ENCODE measurements around the gene SLC25A45. TPM values are rescaled to one million over a fixed set of nuclear protein-coding genes. Genes with fewer than 3 reads are reported as not detected.

Gene SLC25A45
- total RNA-seq, 2 experiments from 2014 or later: 19.4 to 19.8 TPM

DNA sequence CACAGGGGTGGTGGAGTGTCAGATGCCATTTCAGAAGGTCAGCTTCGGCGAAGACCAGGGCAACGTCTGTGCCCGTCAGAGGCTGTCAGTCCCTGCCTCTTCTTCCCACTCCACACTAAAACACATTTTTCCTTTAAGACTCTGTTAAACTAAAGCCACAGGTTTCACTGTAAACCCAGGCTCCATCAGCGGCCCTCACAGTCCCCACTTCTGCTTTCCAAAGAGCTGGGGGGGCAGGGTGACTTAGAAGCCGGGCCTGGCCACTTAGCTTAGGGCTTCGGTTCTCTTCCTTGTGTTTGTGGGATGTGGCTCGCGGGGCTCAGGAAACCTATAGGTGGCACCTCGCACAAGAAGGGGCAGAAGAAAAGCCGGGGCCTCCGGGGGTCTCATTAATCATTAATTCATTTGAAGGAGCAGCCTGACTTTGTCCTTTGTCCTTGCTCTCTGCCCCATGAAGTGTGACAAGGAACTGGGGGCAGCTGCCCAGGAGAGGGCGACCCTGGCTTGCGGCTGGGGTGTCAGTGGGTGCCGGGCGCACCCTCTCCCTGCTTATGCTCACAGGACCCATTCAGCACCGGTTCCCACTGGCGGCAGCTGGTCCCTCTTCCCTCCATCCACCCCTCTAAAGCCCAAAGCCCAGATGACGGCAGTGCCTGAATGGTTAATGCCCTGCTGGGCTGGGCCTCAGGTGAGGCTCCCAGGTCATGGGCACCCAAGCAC is 4.1 kb downstream of the SLC25A45 start:
- H3K27me3 Mint-ChIP-seq: no peaks in the 10 kb centered on the region

DNA sequence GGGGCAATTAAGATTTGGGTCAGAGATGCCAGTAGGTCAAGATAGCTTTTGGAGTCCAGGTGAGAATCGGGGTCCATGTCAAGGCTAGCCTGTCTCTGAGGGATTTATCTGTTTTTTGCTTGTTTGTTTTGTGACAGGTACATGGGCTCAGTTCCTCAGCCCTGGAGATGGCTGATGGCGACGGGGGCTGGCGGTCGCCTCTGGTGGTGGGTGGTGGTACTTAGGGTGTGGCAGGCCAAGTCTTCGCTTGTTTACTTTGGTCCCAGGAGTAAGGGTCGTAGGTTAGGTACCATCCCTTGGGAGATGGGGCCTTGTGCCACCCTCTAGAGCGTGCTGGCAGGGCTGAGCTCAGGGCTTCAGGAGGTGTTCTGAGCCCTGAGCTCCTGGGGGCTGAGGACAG is 4.7 kb downstream of the SLC25A45 start:
- Mint-ChIP-seq H3K4me1 (peaks cover 21% of the 10 kb centered on the region), H3K27ac (no peak overlapping the region), H3K27me3 (no peaks in the 10 kb centered on the region), H3K9me3 (no peaks in the 10 kb centered on the region), H3K4me3 (no peak overlapping the region), H3K36me3 (ENCODE audit: low read depth) (no peaks in the 10 kb centered on the region)
- no peak for DNase-seq
- ChIA-PET CTCF (interaction anchor here (1.6 kb wide), 1 partner anchor 102 kb away, joined by 3 read pairs; no protein-coding TSS in a partner anchor), POLR2A (interaction anchor here (1.0 to 21.7 kb wide), 3 partner anchors 9 to 125 kb away, joined by 5 to 501 read pairs (median 443); partner anchors contain the start of genes MALAT1 and NEAT1)

More for the DNA sequence above, 4.1 kb downstream of the SLC25A45 start:
- H3K27ac Mint-ChIP-seq: no peak overlapping the region
- DNase-seq: no peak
- ChIA-PET CTCF (interaction anchor here (1.6 kb wide), 1 partner anchor 102 kb away, joined by 3 read pairs; no protein-coding TSS in a partner anchor), POLR2A (interaction anchor here (1.0 to 21.7 kb wide), 4 partner anchors 9 to 124 kb away, joined by 3 to 501 read pairs (median 224); partner anchors contain the start of genes DPF2, MALAT1 and NEAT1)
- H3K9me3 Mint-ChIP-seq: no peaks in the 10 kb centered on the region
- H3K4me1 Mint-ChIP-seq: peaks cover 27% of the 10 kb centered on the region
- H3K36me3 Mint-ChIP-seq (ENCODE audit: low read depth): no peaks in the 10 kb centered on the region
- H3K4me3 Mint-ChIP-seq: no peak overlapping the region

DNA sequence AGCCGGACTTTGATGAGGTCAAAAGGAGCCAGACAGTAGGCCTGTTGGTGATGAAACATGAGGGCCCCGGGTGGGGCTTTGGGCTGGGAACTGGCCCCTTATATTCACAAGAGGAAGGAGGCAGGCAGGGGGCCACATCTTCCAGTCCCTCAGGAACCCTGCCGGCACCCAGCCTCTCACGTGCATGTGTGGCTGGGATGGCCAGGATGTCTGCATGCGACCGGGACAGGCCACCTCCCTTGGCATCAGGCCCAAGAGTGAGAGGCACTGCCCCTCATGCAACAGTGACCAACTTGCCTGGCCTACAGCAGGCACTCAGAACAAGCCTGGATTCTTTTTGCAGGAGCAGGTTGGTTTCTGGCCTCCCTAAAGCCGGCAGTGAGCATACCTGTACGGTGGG is 5.4 kb downstream of the SLC25A45 start:
- ChIA-PET POLR2A (no interaction called here), CTCF (no interaction called here)
- no peak overlapping the region for H3K27ac Mint-ChIP-seq

DNA sequence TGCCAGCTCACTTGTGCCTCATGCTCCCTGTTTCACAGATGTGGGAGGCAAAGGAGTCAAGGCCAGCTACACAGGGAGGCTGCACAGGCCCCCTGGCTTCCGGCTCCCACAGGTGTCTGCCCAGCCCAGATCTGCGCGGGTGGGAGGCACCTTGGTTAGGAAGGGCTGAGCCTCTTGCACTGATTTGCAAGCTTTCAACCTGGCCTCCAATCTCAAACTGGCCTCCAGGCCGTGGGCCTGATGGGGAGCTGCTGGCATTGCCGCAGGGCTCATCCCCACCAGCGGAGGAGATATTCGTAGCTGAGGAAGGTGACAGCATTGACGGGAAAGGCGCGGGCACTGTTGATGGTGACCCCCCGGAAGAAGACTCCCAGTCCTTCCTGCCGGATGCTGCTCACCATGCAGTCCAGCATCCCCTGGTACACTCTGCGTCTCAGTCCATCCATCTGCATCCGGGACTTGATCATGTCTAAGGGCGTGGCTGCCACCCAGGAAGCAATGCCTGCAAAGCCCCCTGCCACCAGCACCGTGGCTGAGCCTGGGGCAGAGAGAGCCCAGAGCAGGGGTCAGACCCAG is 6.2 kb downstream of the SLC25A45 start:
- DNase-seq: no peak
- Mint-ChIP-seq H3K4me1 (peaks cover 9% of the 10 kb centered on the region), H3K4me3 (no peak overlapping the region), H3K27me3 (no peaks in the 10 kb centered on the region), H3K9me3 (no peaks in the 10 kb centered on the region), H3K27ac (no peak overlapping the region), H3K36me3 (ENCODE audit: low read depth) (no peaks in the 10 kb centered on the region)
- CTCF ChIA-PET: interaction anchor here (0.7 to 1.4 kb wide), 3 partner anchors 11 to 421 kb away, joined by 3 to 4 read pairs (median 4); partner anchors contain the start of gene FRMD8
- POLR2A ChIA-PET: interaction anchor here (0.6 to 2.3 kb wide), 3 partner anchors 12 to 131 kb away, joined by 3 to 13 read pairs (median 4); partner anchors contain the start of gene MALAT1

More for the DNA sequence above, 5.4 kb downstream of the SLC25A45 start:
- H3K4me3 Mint-ChIP-seq: no peak overlapping the region
- no peaks in the 10 kb centered on the region for H3K36me3 Mint-ChIP-seq (ENCODE audit: low read depth)
- DNase-seq: no peak
- no peaks in the 10 kb centered on the region for H3K9me3 Mint-ChIP-seq
- no peaks in the 10 kb centered on the region for H3K27me3 Mint-ChIP-seq
- H3K4me1 Mint-ChIP-seq: peaks cover 16% of the 10 kb centered on the region

DNA sequence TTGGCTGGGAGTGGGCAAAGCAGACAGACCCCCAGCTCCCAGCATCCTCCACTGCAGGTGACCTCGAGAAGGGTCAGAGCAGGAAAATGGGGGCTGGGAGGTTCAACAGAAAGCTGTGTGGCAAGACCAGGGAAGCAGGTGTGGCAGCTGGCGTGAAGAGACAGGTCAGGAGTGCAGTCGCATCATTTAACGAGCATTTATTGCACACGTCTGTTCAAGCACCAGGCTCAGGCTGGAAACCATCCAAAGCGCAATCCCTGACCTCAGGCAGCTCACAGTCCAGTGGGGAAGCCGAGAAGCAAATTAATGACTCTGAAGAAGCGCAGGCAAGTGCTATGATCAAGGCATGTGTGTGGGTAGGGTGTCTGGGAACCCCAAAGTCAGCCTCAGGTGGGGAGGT is 7.4 kb downstream of the SLC25A45 start:
- H3K4me3 Mint-ChIP-seq: no peak overlapping the region
- H3K36me3 Mint-ChIP-seq (ENCODE audit: low read depth): no peaks in the 10 kb centered on the region
- peaks cover under 1% of the 10 kb centered on the region for H3K4me1 Mint-ChIP-seq
- DNase-seq: no peak
- peaks cover 1% of the 10 kb centered on the region for H3K27me3 Mint-ChIP-seq
- no peaks in the 10 kb centered on the region for H3K9me3 Mint-ChIP-seq
- no peak overlapping the region for H3K27ac Mint-ChIP-seq
- ChIA-PET POLR2A (interaction anchor here (1.0 to 2.3 kb wide), 4 partner anchors 41 to 131 kb away, joined by 3 to 13 read pairs (median 6); partner anchors contain the start of gene MALAT1), CTCF (interaction anchor here (0.5 to 1.4 kb wide), 2 partner anchors 12 to 100 kb away, joined by 4 read pairs; partner anchors contain the start of gene FRMD8)

DNA sequence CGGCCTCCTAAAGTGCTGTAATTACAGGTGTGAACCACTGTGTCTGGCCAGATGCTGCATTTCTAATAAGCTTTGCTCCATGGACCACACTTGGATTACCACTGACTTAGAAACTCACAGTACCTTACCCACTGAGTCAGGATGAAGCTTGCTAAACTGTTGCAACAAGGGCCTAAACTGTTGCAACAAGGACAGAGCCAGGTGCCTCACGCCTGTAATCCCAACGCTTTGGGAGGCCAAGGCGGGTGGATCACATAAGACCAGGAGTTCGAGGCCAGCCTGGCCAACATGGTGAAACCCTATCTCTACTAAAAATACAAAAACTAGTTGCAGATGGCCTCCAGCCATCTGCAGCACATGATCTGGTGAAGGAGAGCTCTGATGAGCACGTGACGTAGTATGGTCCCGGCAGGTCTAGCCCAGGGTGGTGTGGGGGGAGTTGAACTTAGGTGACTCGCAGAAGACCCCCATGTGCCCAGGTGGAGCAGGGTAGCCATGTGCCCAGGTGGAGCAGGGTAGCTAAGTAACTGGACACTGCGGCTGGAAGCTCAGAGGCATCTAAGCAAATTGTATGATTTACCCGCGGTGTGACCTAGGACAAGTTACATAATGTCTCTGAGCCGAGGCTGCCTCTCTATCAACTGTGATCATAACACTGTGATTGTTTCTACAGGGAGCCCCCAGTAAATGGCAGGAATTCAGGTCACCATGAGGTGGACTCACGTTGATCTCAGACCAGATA is 8.4 kb downstream of the SLC25A45 start:
- ChIA-PET CTCF (no interaction called here), POLR2A (interaction anchor here (1.1 to 2.3 kb wide), 6 partner anchors 8 to 134 kb away, joined by 3 to 13 read pairs (median 4); partner anchors contain the start of genes MALAT1 and SLC25A45)
- Mint-ChIP-seq H3K36me3 (ENCODE audit: low read depth) (no peaks in the 10 kb centered on the region), H3K27me3 (peaks cover 2% of the 10 kb centered on the region), H3K27ac (no peak overlapping the region), H3K4me1 (no peaks in the 10 kb centered on the region), H3K9me3 (no peaks in the 10 kb centered on the region), H3K4me3 (no peak overlapping the region)
- DNase-seq: no peak

DNA sequence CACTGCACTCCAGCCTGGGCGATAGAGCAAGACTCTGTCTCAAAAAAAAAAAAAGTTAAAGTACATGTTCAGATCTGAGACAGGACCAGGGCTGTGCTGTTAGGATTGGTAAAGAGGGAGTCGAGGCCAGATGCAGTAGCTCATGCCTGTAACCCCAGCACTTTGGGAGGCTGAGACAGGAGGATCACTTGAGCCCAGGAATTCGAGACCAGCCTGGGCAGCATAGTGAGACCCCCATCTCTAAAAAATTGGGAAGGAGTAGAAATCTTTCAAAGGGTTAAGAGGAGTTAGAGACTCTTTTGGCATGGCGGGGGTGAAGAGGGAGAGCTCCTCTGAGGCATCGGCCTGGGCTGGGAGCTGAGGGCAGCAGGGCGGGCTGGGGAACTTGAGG is 11.8 kb downstream of the SLC25A45 start:
- peaks cover 2% of the 10 kb centered on the region for H3K4me1 Mint-ChIP-seq
- no peaks in the 10 kb centered on the region for H3K9me3 Mint-ChIP-seq
- no peaks in the 10 kb centered on the region for H3K36me3 Mint-ChIP-seq (ENCODE audit: low read depth)
- no peak overlapping the region for H3K27ac Mint-ChIP-seq
- ChIA-PET CTCF (interaction anchor here (1.1 kb wide), 1 partner anchor 138 kb away, joined by 4 read pairs; no protein-coding TSS in a partner anchor), POLR2A (interaction anchor here (0.9 to 1.9 kb wide), 7 partner anchors 11 to 134 kb away, joined by 3 to 6 read pairs (median 4); partner anchors contain the start of genes FRMD8, MALAT1 and NEAT1)
- no peak overlapping the region for H3K4me3 Mint-ChIP-seq
- peaks cover 2% of the 10 kb centered on the region for H3K27me3 Mint-ChIP-seq
- DNase-seq: no peak

DNA sequence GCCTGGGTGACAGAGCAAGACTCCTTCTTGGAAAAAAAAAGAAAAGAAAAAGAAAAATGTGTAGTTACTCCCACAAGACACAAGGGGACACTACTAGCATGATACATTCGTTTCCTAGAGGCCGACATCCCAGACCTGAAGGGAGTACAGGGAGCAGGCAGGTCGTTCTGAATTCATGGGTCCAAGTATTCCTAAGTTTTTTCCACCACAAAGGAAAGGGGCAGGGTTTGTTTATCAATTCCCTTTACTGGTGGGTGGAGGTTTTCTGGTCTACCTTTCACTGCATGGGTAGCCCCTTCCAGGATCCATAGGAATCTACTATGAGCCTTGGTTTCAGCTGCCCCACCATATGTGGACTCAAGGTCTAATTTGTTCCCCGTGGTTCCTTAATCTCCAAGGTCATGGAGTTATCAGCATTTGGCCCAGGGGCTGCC is 16.1 kb downstream of the SLC25A45 start:
- Mint-ChIP-seq H3K36me3 (ENCODE audit: low read depth) (no peaks in the 10 kb centered on the region), H3K27me3 (peaks cover 2% of the 10 kb centered on the region), H3K9me3 (no peaks in the 10 kb centered on the region), H3K4me1 (peaks cover 10% of the 10 kb centered on the region), H3K27ac (no peak overlapping the region), H3K4me3 (no peak overlapping the region)
- ChIA-PET POLR2A (interaction anchor here (1.2 to 2.1 kb wide), 2 partner anchors 140 to 142 kb away, joined by 3 to 11 read pairs; no protein-coding TSS in a partner anchor), CTCF (interaction anchor here (1.1 to 1.8 kb wide), 2 partner anchors 131 to 144 kb away, joined by 4 read pairs; no protein-coding TSS in a partner anchor)
- peak; percentile 38 for DNase-seq

DNA sequence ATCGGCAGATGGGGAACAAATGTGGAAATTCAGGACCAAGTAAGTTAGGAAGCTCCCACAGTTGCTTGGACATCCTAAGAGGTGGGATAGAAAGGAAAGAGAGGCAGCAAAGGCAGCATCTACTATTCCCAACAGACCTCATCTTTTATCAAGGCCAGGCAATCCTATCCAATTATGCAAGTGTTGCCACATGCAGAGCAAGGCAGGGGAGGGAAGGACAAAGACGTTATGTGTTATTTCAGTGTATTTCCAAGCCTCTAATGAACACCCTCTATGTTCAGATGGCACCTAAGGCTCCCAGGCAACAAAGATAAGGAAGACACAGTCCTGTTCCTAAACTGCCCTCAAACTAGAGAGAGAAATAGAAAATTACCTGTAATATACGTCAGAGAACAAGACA is 18.7 kb downstream of the SLC25A45 start:
- ChIA-PET POLR2A (no interaction called here), CTCF (no interaction called here)
- H3K4me3 Mint-ChIP-seq: no peak overlapping the region
- H3K36me3 Mint-ChIP-seq (ENCODE audit: low read depth): no peaks in the 10 kb centered on the region
- no peaks in the 10 kb centered on the region for H3K27me3 Mint-ChIP-seq
- H3K27ac Mint-ChIP-seq: no peak overlapping the region
- H3K9me3 Mint-ChIP-seq: no peaks in the 10 kb centered on the region
- peaks cover 10% of the 10 kb centered on the region for H3K4me1 Mint-ChIP-seq
- DNase-seq: no peak

DNA sequence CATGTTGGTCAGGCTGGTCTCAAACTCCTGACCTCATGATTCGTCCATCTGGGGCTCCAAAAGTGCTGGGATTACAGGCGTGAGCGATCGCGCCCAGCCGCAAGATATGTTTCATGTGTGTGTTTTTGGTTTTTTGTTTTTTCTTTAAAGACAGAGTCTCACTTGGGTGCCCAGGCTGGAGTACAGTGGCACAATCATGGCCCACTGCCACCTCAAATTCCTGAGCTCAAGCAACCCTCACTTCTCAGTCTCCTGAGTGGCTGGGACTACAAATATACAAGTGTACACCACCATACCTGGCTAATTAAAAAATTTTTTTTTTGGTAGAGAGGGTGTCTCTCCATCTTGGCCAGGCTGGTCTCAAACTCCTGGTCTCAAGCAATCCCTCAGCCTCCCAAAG is 19.5 kb downstream of the SLC25A45 start:
- POLR2A ChIA-PET: no interaction called here

DNA sequence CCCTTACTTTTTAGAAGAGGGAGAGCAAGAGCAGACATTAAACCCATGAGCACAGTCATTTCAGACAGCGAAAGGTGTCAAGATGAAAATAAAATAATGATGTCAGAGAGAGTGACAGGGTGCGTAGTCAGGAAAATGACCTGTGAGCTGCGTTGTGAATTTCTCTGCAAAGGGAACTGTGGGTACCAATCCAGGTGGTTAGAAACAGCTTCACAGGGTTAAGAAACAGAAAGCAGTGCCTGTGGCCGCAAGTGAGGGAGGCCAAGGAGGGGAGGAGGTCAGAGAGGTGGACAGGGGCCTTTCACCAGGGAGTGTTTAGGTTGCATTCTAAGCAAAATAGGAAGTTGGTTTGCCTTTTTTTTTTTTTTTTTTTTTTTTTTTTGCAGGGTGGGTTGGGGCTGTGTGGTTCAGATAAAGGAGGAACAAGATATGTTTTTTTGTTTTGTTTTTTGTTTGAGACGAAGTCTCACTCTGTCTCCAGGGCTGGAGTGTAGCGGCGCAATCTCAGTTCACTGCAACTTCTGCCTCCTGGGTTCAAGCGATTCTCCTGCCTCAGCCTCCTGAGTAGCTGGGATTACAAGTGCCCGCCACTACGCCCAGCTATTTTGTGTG is 20.0 kb downstream of the SLC25A45 start:
- Mint-ChIP-seq H3K9me3 (no peaks in the 10 kb centered on the region), H3K36me3 (ENCODE audit: low read depth) (no peaks in the 10 kb centered on the region), H3K4me1 (peaks cover 10% of the 10 kb centered on the region), H3K4me3 (no peak overlapping the region), H3K27ac (no peak overlapping the region), H3K27me3 (peaks cover 4% of the 10 kb centered on the region)
- no peak for DNase-seq
- CTCF ChIA-PET: interaction anchor here (0.6 to 2.3 kb wide), 3 partner anchors 33 to 674 kb away, joined by 3 to 9 read pairs (median 3); no protein-coding TSS in a partner anchor
- POLR2A ChIA-PET: interaction anchor here (0.6 kb wide), 1 partner anchor 137 kb away, joined by 3 read pairs; the partner anchor contains the start of gene MALAT1

More for the DNA sequence above, 19.5 kb downstream of the SLC25A45 start:
- H3K4me1 Mint-ChIP-seq: peaks cover 10% of the 10 kb centered on the region
- CTCF ChIA-PET: interaction anchor here (0.7 to 2.3 kb wide), 2 partner anchors 33 to 54 kb away, joined by 3 to 9 read pairs; no protein-coding TSS in a partner anchor
- no peaks in the 10 kb centered on the region for H3K36me3 Mint-ChIP-seq (ENCODE audit: low read depth)
- no peaks in the 10 kb centered on the region for H3K9me3 Mint-ChIP-seq
- peaks cover 4% of the 10 kb centered on the region for H3K27me3 Mint-ChIP-seq
- H3K4me3 Mint-ChIP-seq: no peak overlapping the region
- no peak for DNase-seq
- no peak overlapping the region for H3K27ac Mint-ChIP-seq

DNA sequence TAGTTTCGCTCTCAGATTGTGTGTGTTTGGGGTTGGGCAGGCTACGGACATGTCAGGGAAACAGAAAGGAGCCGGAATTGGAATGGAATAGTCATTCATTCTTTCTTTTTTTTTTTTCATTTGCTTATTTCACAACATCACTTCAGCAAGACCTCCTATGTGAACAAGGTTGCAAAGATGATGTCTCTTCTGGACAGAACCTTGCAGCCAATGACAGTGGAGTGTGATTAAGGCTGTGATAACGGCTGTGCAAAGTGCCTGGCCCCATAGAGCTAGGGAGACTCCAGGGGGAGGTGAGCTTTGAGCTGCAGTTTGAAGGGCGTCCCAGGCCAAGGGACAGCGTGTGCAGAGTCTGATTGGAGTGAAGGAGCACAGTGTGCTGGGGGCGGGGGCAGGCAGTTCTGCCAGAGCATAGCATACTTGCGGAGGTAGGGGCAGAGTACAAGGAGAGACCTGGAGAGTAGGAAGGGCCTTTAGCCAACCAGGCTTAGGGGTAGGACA is 24.5 kb downstream of the SLC25A45 start:
- POLR2A ChIA-PET: interaction anchor here (1.7 to 2.9 kb wide), 2 partner anchors 28 to 141 kb away, joined by 3 to 19 read pairs; partner anchors contain the start of gene MALAT1
- no peak for DNase-seq
- Mint-ChIP-seq H3K4me1 (peaks cover 25% of the 10 kb centered on the region), H3K36me3 (ENCODE audit: low read depth) (no peaks in the 10 kb centered on the region), H3K9me3 (no peaks in the 10 kb centered on the region), H3K27me3 (peaks cover 8% of the 10 kb centered on the region), H3K4me3 (no peak overlapping the region), H3K27ac (no peak overlapping the region)
- CTCF ChIA-PET: interaction anchor here (0.6 kb wide), 1 partner anchor 194 kb away, joined by 3 read pairs; no protein-coding TSS in a partner anchor

All from activated CD4-positive, alpha-beta memory T cell treated with anti-CD3 and anti-CD28 coated beads, Interleukin-2, amount 10 ng/mL, durations not matched to agents 7 days and 5 days (primary cell).